Measurements from ENCODE around the gene SRGAP1.

Gene SRGAP1

GRCh38 chr12:64051057-64051456 lies 206.6 kb downstream of the SRGAP1 start:
- H2AFZ ChIP-seq (ENCODE audit: low read length): no peak overlapping the region
- no peaks in the 10 kb centered on the region for H3K4me1 ChIP-seq (ENCODE audit: low read length)
- H3K4me2 ChIP-seq (ENCODE audit: low read depth, low read length): no peak overlapping the region
- no peaks in the 10 kb centered on the region for H3F3A ChIP-seq (ENCODE audit: insufficient read depth, low read length)
- no peaks in the 10 kb centered on the region for H3K9me3 ChIP-seq (replicated peaks; ENCODE audit: insufficient read depth, low read length)
- H3K9ac ChIP-seq (ENCODE audit: low read length): no peak overlapping the region
- no peaks in the 10 kb centered on the region for H3K36me3 ChIP-seq (replicated peaks; ENCODE audit: insufficient read depth, low read length)
- no peaks in the 10 kb centered on the region for H4K20me1 ChIP-seq (ENCODE audit: insufficient read depth, low read length)
- no peak overlapping the region for H3K27ac ChIP-seq (ENCODE audit: low read length)
- no peak for DNase-seq
- TF ChIP-seq CTCF (IDR thresholded peaks at IDR 0.05; ENCODE audit: low read length) (no peak), EZH2 (optimal IDR thresholded peaks at IDR 0.05; ENCODE audit: low read depth, low read length) (no peak), EZH2phosphoT487 (IDR thresholded peaks at IDR 0.05; ENCODE audit: low read length) (no peak)
- H3K79me2 ChIP-seq (ENCODE audit: low read length): no peaks in the 10 kb centered on the region
- no peaks in the 10 kb centered on the region for H3K9me2 ChIP-seq (replicated peaks; ENCODE audit: insufficient read depth, low read length)
- H3K4me3 ChIP-seq (ENCODE audit: low read length): no peak overlapping the region
- no peaks in the 10 kb centered on the region for H3K27me3 ChIP-seq (replicated peaks; ENCODE audit: insufficient read depth, low read length)

- H3K79me2 ChIP-seq (ENCODE audit: low read length): no peaks in the 10 kb centered on the region
- no peaks in the 10 kb centered on the region for H3K9me2 ChIP-seq (replicated peaks; ENCODE audit: insufficient read depth, low read length)
- H3K9me3 ChIP-seq (replicated peaks; ENCODE audit: insufficient read depth, low read length): no peaks in the 10 kb centered on the region
- DNase-seq: no peak
- no peaks in the 10 kb centered on the region for H4K20me1 ChIP-seq (ENCODE audit: insufficient read depth, low read length)
- H3F3A ChIP-seq (ENCODE audit: insufficient read depth, low read length): no peaks in the 10 kb centered on the region
- no peaks in the 10 kb centered on the region for H3K36me3 ChIP-seq (replicated peaks; ENCODE audit: insufficient read depth, low read length)
- TF ChIP-seq EZH2phosphoT487 (IDR thresholded peaks at IDR 0.05; ENCODE audit: low read length) (no peak), EZH2 (optimal IDR thresholded peaks at IDR 0.05; ENCODE audit: low read depth, low read length) (no peak), CTCF (IDR thresholded peaks at IDR 0.05; ENCODE audit: low read length) (no peak)
- H3K27me3 ChIP-seq (replicated peaks; ENCODE audit: insufficient read depth, low read length): no peaks in the 10 kb centered on the region
- no peak overlapping the region for H3K9ac ChIP-seq (ENCODE audit: low read length)
- no peak overlapping the region for H2AFZ ChIP-seq (ENCODE audit: low read length)
- H3K27ac ChIP-seq (ENCODE audit: low read length): no peak overlapping the region
- no peak overlapping the region for H3K4me2 ChIP-seq (ENCODE audit: low read depth, low read length)
- H3K4me1 ChIP-seq (ENCODE audit: low read length): no peaks in the 10 kb centered on the region
- H3K4me3 ChIP-seq (ENCODE audit: low read length): no peak overlapping the region
Measured at GRCh38 chr12:64053117-64053516, 208.6 kb downstream of the SRGAP1 start.

GRCh38 chr12:64054079-64054520 lies 209.6 kb downstream of the SRGAP1 start:
- Histone ChIP-seq H3K4me3 (ENCODE audit: low read length) (no peak overlapping the region), H3K4me1 (ENCODE audit: low read length) (no peaks in the 10 kb centered on the region)

More at GRCh38 chr12:64054079-64054520, 209.6 kb downstream of the SRGAP1 start:
- Histone ChIP-seq H3K9me2 (replicated peaks; ENCODE audit: insufficient read depth, low read length) (no peaks in the 10 kb centered on the region), H3K9ac (ENCODE audit: low read length) (no peak overlapping the region), H3K79me2 (ENCODE audit: low read length) (no peaks in the 10 kb centered on the region), H4K20me1 (ENCODE audit: insufficient read depth, low read length) (no peaks in the 10 kb centered on the region), H3K9me3 (replicated peaks; ENCODE audit: insufficient read depth, low read length) (no peaks in the 10 kb centered on the region), H2AFZ (ENCODE audit: low read length) (no peak overlapping the region), H3K27me3 (replicated peaks; ENCODE audit: insufficient read depth, low read length) (no peaks in the 10 kb centered on the region), H3K36me3 (replicated peaks; ENCODE audit: insufficient read depth, low read length) (no peaks in the 10 kb centered on the region), H3K4me2 (ENCODE audit: low read depth, low read length) (no peak overlapping the region), H3F3A (ENCODE audit: insufficient read depth, low read length) (no peaks in the 10 kb centered on the region), H3K27ac (ENCODE audit: low read length) (no peak overlapping the region)
- TF ChIP-seq CTCF (IDR thresholded peaks at IDR 0.05; ENCODE audit: low read length) (no peak), EZH2phosphoT487 (IDR thresholded peaks at IDR 0.05; ENCODE audit: low read length) (no peak), EZH2 (optimal IDR thresholded peaks at IDR 0.05; ENCODE audit: low read depth, low read length) (no peak)
- DNase-seq: no peak
